Heart right ventricle (tissue), 16 donors: ENCODE data around the gene CCL3. TPM values are rescaled to one million over a fixed set of nuclear protein-coding genes. Genes with fewer than 3 reads are reported as not detected.
"Not testable (repeated sequence)": the region's sequence is repeated elsewhere in the genome, so short reads cannot be mapped to it uniquely, and the experiment has no call there.

Experiments
- ATAC-seq, 8 donors: fragments of 200-7000 bp; cut with Tn5 transposase; one replicate each; pipeline ENCODE4 v1.9.1; 2020; ENCODE audit warnings: mild to moderate bottlenecking in 8 of 8, moderate library complexity in 8 of 8, moderate number of reproducible peaks in 1 of 8
- DNase-seq, 2 donors: peaks; one replicate each; pipeline ENCODE4 v3.0.0-alpha.2; 2020
- H3K27ac ChIP-seq, 10 donors: fragments of 200-600 bp; sonication (generic) in 2 of 10; one replicate each; pipeline versions ENCODE4 v1.5.0 to v1.8.0; 2020 to 2022; ENCODE audit warnings: mild to moderate bottlenecking in 3 of 10
- H3K27me3 ChIP-seq, 7 donors: fragments of 200-600 bp; one replicate each; pipeline ENCODE4 v1.8.0; 2021 to 2022; ENCODE audit warnings: mild to moderate bottlenecking in 2 of 7
- H3K36me3 ChIP-seq, 9 donors: fragments of 200-600 bp; sonication (generic) in 1 of 9; one replicate each; pipeline versions ENCODE4 v1.5.0 to v1.8.0; 2020 to 2022; ENCODE audit warnings: mild to moderate bottlenecking in 2 of 9
- H3K4me1 ChIP-seq, 9 donors: fragments of 200-600 bp; sonication (generic) in 1 of 9; one replicate each; pipeline versions ENCODE4 v1.5.0 to v1.8.0; 2020 to 2022; ENCODE audit warnings: mild to moderate bottlenecking in 4 of 9
- H3K4me3 ChIP-seq, 10 donors: fragments of 200-600 bp; sonication (generic) in 2 of 10; one replicate each; pipeline versions ENCODE4 v1.5.0 to v1.8.0; 2020 to 2022; ENCODE audit warnings: mild to moderate bottlenecking in 7 of 10, moderate library complexity in 2 of 10
- H3K9me3 ChIP-seq, 11 donors: fragments of 200-600 bp in 10 of 11; sonication (generic) in 2 of 11; one replicate each; pipeline versions ENCODE4 v1.5.0 to v1.8.0; 2013 to 2022; ENCODE audit warnings: mild to moderate bottlenecking in 2 of 11, control low read depth in 1 of 11, moderate library complexity in 1 of 11
- WGBS, 2 donors: extraction: QIAGEN DNeasy Blood & Tissue Kit; methylation state at CpG; one replicate each; pipeline ENCODE4 v1.1.7; 2013; ENCODE audit warnings: inconsistent platforms in 1 of 2; 5-methylcytosine and 5-hydroxymethylcytosine counted together
- intact Hi-C, 10 donors: fragments of 100-400 bp; cut with DNase I; formaldehyde crosslinking; loops; one replicate each; pipeline versions ENCODE4 v1.11.1 to v1.14.2; 2022
- polyA plus RNA-seq, 2 donors: library from polyadenylated mRNA; stranded (reverse); fragments of 200-250 nt; gene quantifications; one replicate each; pipeline ENCODE4 v1.2.3, GENCODE V29; 2013
- total RNA-seq, 10 donors: library from RNA; stranded (reverse); fragmentation: NEBNext Ultra II Directional in 3 of 10; extraction: Animal tissue kit (Norgen Biotek cat#: 25700) in 3 of 10; gene quantifications; one replicate each; pipeline versions ENCODE4 v1.2.1 to v1.2.4, GENCODE V29; 2021 to 2023
- TF ChIP-seq, protein P1 (sequence below), 9 donors: fragments of 200-600 bp; sonication (generic) in 2 of 9; IDR thresholded peaks; one replicate each; pipeline versions ENCODE4 v1.5.0 to v1.8.0; 2021 to 2022; ENCODE audit warnings: antibody characterized with exemption in 9 of 9, mild to moderate bottlenecking in 5 of 9, moderate library complexity in 1 of 9
- donor health status: Arrhythmogenic right ventricular cardiomyopathy.
- donor health status: ischemic (EF 13 %, LVEDD 7.1; RV severe dilation, severe dysfunction).
- donor health status: healthy with polysubstance abuse.
- donor health status: DM: no; HTN: yes; CAD: no.
- donor health status: DM: no; HTN: no; CAD: no.
- donor health status: ischemic (EF 25% LVEDD 6.9; RV normal size, moderate dysfunction).
- donor health status: ischemic (EF 25% LVEDD 5.7; RV mildly dilated, moderate dysfunction).
- donor health status: healthy.
- donor health status: DM: yes; HTN: yes; CAD: no.
- donor health status: Ischemic cardiomyopathy.
- donor health status: ischemic (EF 35%, LVEDD 5.7; RV mildly dilated, moderate dysfunction).
- donor health status: nonischemic (EF 11% LVEDD 7.7; RV severe dilation, severe dysfunction).
- donor health status: DM: yes; HTN: yes; CAD: no.
- donor health status: PGD.
- donor health status: ischemic (EF 29% LVEDD 5.4; RV normal size, mild dysfunction).
- donor health status: nonischemic (EF 23%, LVEDD 6.1; RV moderate dilation, normal function).

CCL3 gene
- total and polyA plus RNA-seq, 12 donors, result 0.24 to 12.3 (median 0.68) TPM; not detected in 4

DNA sequence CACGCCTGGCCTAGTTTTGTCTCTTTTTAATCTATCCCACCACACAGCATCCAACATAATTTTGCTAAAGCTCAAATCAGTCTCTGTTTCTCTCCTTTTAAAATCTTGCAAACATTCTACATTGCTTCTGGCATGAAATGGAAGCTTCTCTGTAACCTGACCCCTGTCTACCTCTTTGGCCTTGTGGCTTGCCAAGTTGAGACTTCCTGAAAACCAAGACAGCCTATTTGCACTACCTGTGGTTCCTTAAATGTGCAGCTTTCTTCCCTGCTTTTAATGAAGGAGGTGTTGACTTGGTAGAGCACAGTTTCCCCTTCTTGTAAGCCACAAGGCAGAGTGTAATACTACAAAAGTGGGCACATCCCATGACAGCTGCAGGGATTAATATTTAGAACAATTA, 6.0 kb upstream of the CCL3 start:
- H3K36me3 ChIP-seq, result no peaks in the 10 kb centered on the region
- H3K4me3 ChIP-seq, result no peak overlapping the region
- H3K27me3 ChIP-seq, result peaks cover 0 to 10% (median 2%) of the 10 kb centered on the region in 7 donors
- no peaks in the 10 kb centered on the region for H3K9me3 ChIP-seq
- H3K4me1 ChIP-seq, result peaks cover 0 to 10% (median 0%) of the 10 kb centered on the region in 9 donors
- DNase-seq (no peak), ATAC-seq (no peak)
- intact Hi-C loops, result no loop called here
- TF ChIP-seq, protein P1, sequence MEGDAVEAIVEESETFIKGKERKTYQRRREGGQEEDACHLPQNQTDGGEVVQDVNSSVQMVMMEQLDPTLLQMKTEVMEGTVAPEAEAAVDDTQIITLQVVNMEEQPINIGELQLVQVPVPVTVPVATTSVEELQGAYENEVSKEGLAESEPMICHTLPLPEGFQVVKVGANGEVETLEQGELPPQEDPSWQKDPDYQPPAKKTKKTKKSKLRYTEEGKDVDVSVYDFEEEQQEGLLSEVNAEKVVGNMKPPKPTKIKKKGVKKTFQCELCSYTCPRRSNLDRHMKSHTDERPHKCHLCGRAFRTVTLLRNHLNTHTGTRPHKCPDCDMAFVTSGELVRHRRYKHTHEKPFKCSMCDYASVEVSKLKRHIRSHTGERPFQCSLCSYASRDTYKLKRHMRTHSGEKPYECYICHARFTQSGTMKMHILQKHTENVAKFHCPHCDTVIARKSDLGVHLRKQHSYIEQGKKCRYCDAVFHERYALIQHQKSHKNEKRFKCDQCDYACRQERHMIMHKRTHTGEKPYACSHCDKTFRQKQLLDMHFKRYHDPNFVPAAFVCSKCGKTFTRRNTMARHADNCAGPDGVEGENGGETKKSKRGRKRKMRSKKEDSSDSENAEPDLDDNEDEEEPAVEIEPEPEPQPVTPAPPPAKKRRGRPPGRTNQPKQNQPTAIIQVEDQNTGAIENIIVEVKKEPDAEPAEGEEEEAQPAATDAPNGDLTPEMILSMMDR (IDR thresholded peaks at IDR 0.05), result no peak
- no peak overlapping the region for H3K27ac ChIP-seq
- 89 to 95% methylated on average over 1 of the region's 1 CpG for WGBS, 2 donors

DNA sequence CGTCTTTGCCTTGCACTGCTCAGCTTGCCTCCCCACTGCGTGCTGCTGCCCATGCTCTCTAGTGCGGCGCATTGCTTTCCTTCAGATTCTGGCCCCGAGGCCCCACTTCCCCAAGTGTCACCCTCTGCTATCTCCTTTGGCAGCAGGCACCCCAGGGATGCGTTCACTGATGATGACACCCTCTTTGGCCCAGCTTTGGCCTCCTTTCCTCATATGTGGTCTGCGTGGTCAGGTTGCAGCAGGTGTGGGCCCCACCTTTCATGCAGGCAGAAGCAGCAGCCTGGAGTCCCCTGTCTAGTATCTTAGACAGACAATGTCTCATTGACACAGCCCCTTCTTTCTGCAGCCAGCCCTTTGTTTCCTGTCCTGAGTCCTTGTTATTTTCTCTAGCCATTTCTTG, 4.8 kb upstream of the CCL3 start:
- intact Hi-C loops, result no loop called here
- Histone ChIP-seq H3K9me3 (no peaks in the 10 kb centered on the region), H3K4me1 (peaks cover 0 to 21% (median 0%) of the 10 kb centered on the region in 9 donors), H3K4me3 (no peak overlapping the region), H3K27me3 (peaks cover 0 to 16% (median 6%) of the 10 kb centered on the region in 7 donors), H3K36me3 (no peaks in the 10 kb centered on the region), H3K27ac (no peak overlapping the region)
- 87 to 90% methylated on average over 7 of the region's 7 CpGs for WGBS, 2 donors
- ATAC-seq, result no peak
- no peak for DNase-seq
- TF ChIP-seq, protein P1 (IDR thresholded peaks at IDR 0.05), result no peak

DNA sequence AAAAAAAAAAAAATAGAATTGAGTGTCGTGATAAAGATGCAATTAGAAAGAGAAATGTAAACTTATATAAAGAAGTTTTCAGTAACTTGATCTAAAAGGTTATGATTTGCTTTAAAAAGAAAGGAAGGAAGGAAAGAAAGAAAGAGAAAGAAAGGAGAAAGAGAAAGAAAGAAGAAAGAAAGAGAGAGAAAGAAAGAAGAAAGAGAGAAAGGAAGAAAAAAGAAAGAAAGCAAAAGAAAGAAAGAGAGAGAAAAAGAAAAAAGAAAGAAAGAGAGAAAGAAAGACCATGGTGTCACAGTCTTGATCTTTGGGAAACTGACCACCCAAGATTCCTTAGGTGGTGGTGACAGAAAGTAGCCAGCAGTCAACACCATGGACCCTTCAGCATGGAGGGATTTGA, 4.3 kb upstream of the CCL3 start:
- WGBS, 2 donors, result 85 to 88% methylated on average over 1 of the region's 1 CpG
- TF ChIP-seq, protein P1 (IDR thresholded peaks at IDR 0.05), result no peak
- Histone ChIP-seq H3K27ac (no peak overlapping the region), H3K4me3 (no peak overlapping the region), H3K27me3 (peaks cover 0 to 16% (median 6%) of the 10 kb centered on the region in 7 donors), H3K4me1 (peaks cover 0 to 26% (median 0%) of the 10 kb centered on the region in 9 donors), H3K36me3 (no peaks in the 10 kb centered on the region), H3K9me3 (no peaks in the 10 kb centered on the region)
- ATAC-seq, result no peak
- intact Hi-C loops, result no loop called here
- no peak for DNase-seq

DNA sequence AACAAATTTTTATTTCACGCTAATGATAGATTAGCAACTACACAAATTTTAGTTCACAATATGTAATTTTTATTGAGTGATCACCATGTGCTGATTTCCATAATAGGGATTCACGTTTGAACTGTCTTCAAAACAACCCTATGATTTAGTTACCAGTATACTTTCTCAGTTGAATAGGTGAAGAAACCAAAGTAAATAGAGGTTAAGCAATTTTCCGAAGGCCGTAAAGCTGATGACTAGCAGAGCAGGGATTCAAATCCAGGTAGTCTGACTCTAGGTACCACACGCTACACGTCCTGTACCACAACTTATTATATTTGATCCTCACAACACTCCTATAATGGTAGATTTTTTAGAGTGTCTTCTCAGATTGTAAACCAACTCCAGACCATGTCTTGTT, 2.8 kb upstream of the CCL3 start:
- H3K36me3 ChIP-seq, H3K4me3 ChIP-seq, ATAC-seq, DNase-seq, H3K27ac ChIP-seq, intact Hi-C loops, H3K9me3 ChIP-seq: not testable (repeated sequence)
- 82 to 84% methylated on average over 6 of the region's 6 CpGs for WGBS, 2 donors
- Histone ChIP-seq H3K4me1 (peaks cover 0 to 28% (median 0%) of the 10 kb centered on the region in 9 donors), H3K27me3 (peaks cover 0 to 19% (median 6%) of the 10 kb centered on the region in 7 donors)

DNA sequence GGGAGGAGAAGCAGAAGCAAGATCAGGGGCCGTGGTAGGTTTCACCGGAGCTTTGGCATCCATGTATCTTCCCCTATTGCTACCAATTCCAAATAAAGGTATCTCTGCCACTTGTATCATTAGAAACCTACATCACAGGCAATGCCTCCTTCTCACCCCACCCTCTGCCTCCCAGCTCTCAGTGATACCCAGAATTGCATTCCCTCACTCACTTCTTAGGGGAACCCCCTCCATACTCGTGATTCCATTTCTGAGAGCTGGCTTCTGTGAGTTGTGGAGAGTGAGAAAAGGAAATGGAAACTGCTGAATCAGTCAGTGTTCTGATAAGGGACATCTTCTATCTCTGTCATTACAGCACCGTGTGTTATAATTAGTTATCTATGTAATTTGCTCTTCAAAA, 2.3 kb upstream of the CCL3 start:
- TF ChIP-seq, protein P1 (IDR thresholded peaks at IDR 0.05), result no peak

More for the DNA sequence above, 2.3 kb upstream of the CCL3 start:
- H3K27me3 ChIP-seq, result peaks cover 0 to 19% (median 6%) of the 10 kb centered on the region in 7 donors
- no peak overlapping the region for H3K4me3 ChIP-seq
- DNase-seq (no peak), ATAC-seq (no peak)
- H3K9me3 ChIP-seq, result no peaks in the 10 kb centered on the region
- WGBS, 2 donors, result 56% methylated on average over 4 of the region's 4 CpGs
- no peaks in the 10 kb centered on the region for H3K36me3 ChIP-seq
- no peak overlapping the region for H3K27ac ChIP-seq
- intact Hi-C loops, result no loop called here
- peaks cover 0 to 28% (median 0%) of the 10 kb centered on the region in 9 donors for H3K4me1 ChIP-seq
